ENCODE data around the gene USP10.

USP10 gene

DNA sequence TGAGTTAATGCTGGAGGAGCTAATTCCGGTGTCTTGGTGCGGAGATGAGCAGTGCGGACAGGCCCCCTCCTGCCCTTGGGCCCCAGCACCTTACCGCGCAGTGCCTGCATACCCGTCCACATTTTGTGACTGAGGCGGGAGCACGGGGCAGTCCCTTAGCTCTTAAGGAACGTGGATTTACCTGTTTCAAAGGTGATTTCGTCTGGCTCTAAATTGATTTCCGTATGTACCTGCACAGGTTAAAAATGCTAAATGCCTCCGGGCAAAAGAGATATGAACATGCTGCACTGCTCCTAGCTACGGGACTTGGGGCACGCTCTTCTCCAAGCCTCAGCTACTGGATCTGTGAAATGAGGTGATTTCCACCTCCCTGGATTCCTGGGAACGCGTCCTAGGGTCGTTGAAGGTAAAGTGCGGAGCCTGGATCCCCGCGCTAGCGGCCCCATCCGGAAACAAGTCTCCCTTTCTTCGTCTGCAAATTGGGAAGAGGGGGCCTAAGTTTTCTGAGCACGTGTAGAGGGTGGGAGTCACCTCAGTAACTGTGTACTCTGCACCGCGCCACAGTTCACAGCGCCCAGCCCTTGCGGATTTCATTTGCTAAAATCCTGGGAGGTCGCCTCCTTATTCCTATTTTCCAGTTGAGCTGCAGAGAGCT is 119.3 kb downstream of the USP10 start:
- H3K4me3 ChIP-seq (replicated peaks in 1 of 2; ENCODE audit: low read depth in 2 of 2, low read length in 2 of 2): peak overlapping the region; percentile 22 to 65
- no peak for DNase-seq (ENCODE audit: low read depth in 2 of 2)
- no peak for TF ChIP-seq CTCF (IDR thresholded peaks at IDR 0.05; ENCODE audit: low read depth, low read length)

GRCh38 chr16:84819644-84820304 is 120.0 kb downstream of the USP10 start, which contains the start of gene CRISPLD2:
TSS of gene CRISPLD2 (plus strand) at chr16:84819985. CDS start at chr16:84838496, 18,511 bp downstream.
- H3K4me3 ChIP-seq (replicated peaks in 1 of 2; ENCODE audit: low read depth in 2 of 2, low read length in 2 of 2): peak within 1 kb of the TSS; percentile 53 to 65
- TF ChIP-seq CTCF (IDR thresholded peaks at IDR 0.05; ENCODE audit: low read depth, low read length): no peak
- peak; percentile 82 to 91 for DNase-seq (ENCODE audit: low read depth in 2 of 2)

DNA sequence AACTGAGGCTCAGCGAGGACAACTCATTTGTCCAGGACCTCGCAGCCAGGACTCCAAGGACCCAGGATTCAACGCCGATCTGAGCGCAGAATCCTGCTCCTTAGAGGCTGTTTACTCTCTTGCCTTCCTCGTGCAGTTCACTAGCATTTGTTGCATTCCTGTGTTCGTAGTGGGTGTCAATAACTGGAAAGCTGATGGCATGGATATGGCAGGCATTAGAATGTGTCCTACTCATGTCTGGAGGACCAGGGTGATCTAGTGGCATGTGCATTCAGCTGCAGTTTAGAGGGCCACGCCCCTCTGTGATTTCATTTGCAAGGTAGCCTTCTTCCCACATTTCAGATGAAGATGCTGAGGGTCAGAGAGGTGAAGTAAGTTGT is 120.5 kb downstream of the USP10 start:
- DNase-seq (ENCODE audit: low read depth in 2 of 2): peak in 1 of 2 donors; percentile 28
- no peak for TF ChIP-seq CTCF (IDR thresholded peaks at IDR 0.05; ENCODE audit: low read depth, low read length)
- peak overlapping the region; percentile 53 to 65 for H3K4me3 ChIP-seq (replicated peaks in 1 of 2; ENCODE audit: low read depth in 2 of 2, low read length in 2 of 2)

- peak overlapping the region; percentile 53 to 65 for H3K4me3 ChIP-seq (replicated peaks in 1 of 2; ENCODE audit: low read depth in 2 of 2, low read length in 2 of 2)
- no peak for TF ChIP-seq CTCF (IDR thresholded peaks at IDR 0.05; ENCODE audit: low read depth, low read length)
- no peak for DNase-seq (ENCODE audit: low read depth in 2 of 2)
Observed at GRCh38 chr16:84820771-84821170, 121.0 kb downstream of the USP10 start.

GRCh38 chr16:84821179-84821578 is 121.4 kb downstream of the USP10 start:
- TF ChIP-seq CTCF (IDR thresholded peaks at IDR 0.05; ENCODE audit: low read depth, low read length): no peak
- peak overlapping the region; percentile 53 to 65 for H3K4me3 ChIP-seq (replicated peaks in 1 of 2; ENCODE audit: low read depth in 2 of 2, low read length in 2 of 2)
- DNase-seq (ENCODE audit: low read depth in 2 of 2): no peak

- DNase-seq (ENCODE audit: low read depth in 2 of 2): peak in 1 of 2 donors; percentile 56
- no peak for TF ChIP-seq CTCF (IDR thresholded peaks at IDR 0.05; ENCODE audit: low read depth, low read length)
- peak overlapping the region in 1 of 2 donors; percentile 53 for H3K4me3 ChIP-seq (replicated peaks in 1 of 2; ENCODE audit: low read depth in 2 of 2, low read length in 2 of 2)
Observed at GRCh38 chr16:84821728-84822689, 122.2 kb downstream of the USP10 start.

Measured in cardiac fibroblast (primary cell).